HEK293T (cell line): Measurements from ENCODE around the gene KLF7.

ENCODE experiments used
- CTCF ChIA-PET: fragments of 350-600 bp; formaldehyde crosslinking; extraction: SDS; loops from one replicate; lab custom pipeline; 2021; ENCODE audit warnings: antibody characterized with exemption, inconsistent platforms; lab: Yijun Ruan, JAX
- POLR2A ChIA-PET: fragments of 350-600 bp; formaldehyde crosslinking; extraction: SDS; loops from one replicate; lab custom pipeline; 2020; ENCODE audit warnings: antibody characterized with exemption, inconsistent platforms; lab: Yijun Ruan, JAX
- DNase-seq: peaks from one replicate; pipeline ENCODE4 v3.0.0; 2012; ENCODE audit warnings: mixed read lengths; ENCODE audit errors: extremely low spot score
- ARNT ChIP-seq: fragments of 450-650 bp; IDR thresholded peaks from 2 replicates; pipeline ENCODE4 v1.6.1; 2017; ENCODE audit warnings: mild to moderate bottlenecking
- BHLHE40 ChIP-seq: fragments of 450-650 bp; IDR thresholded peaks from 2 replicates; pipeline ENCODE4 v1.6.1; 2016; ENCODE audit warnings: mild to moderate bottlenecking, moderate library complexity, borderline replicate concordance
- CTBP1 ChIP-seq: fragments of 450-650 bp; IDR thresholded peaks from 2 replicates; pipeline ENCODE4 v1.6.1; 2016; ENCODE audit warnings: borderline replicate concordance
- ELF4 ChIP-seq: fragments of 450-650 bp; IDR thresholded peaks from 2 replicates; pipeline ENCODE4 v1.6.1; 2017; ENCODE audit warnings: antibody characterized with exemption
- FOXA1 ChIP-seq: fragments of 450-650 bp; IDR thresholded peaks from 2 replicates; pipeline ENCODE4 v1.6.1; 2016; ENCODE audit warnings: mild to moderate bottlenecking
- FOXK2 ChIP-seq: fragments of 450-650 bp; IDR thresholded peaks from 2 replicates; pipeline ENCODE4 v1.6.1; 2016; ENCODE audit warnings: mild to moderate bottlenecking
- FOXM1 ChIP-seq: fragments of 450-650 bp; IDR thresholded peaks from 2 replicates; pipeline ENCODE4 v1.6.1; 2017; ENCODE audit warnings: mild to moderate bottlenecking, borderline replicate concordance
- HDGF ChIP-seq: fragments of 450-650 bp; IDR thresholded peaks from 2 replicates; pipeline ENCODE4 v1.6.1; 2017; ENCODE audit warnings: antibody characterized with exemption, borderline replicate concordance
- L3MBTL2 ChIP-seq: fragments of 450-650 bp; conservative IDR thresholded peaks from 2 replicates; pipeline ENCODE4 v1.6.1; 2016; ENCODE audit warnings: mild to moderate bottlenecking
- LEF1 ChIP-seq: fragments of 450-650 bp; IDR thresholded peaks from 2 replicates; pipeline ENCODE4 v1.6.1; 2017; ENCODE audit warnings: mild to moderate bottlenecking, borderline replicate concordance
- NFRKB ChIP-seq: fragments of 450-650 bp; IDR thresholded peaks from 2 replicates; pipeline ENCODE4 v1.6.1; 2016; ENCODE audit warnings: mild to moderate bottlenecking, moderate library complexity
- PKNOX1 ChIP-seq: fragments of 450-650 bp; IDR thresholded peaks from 2 replicates; pipeline ENCODE4 v1.6.1; 2016
- SP1 ChIP-seq: fragments of 450-650 bp; IDR thresholded peaks from 2 replicates; pipeline ENCODE4 v1.6.1; 2017
- SUZ12 ChIP-seq: fragments of 450-650 bp; IDR thresholded peaks from 2 replicates; pipeline ENCODE4 v1.6.1; 2016; ENCODE audit warnings: mild to moderate bottlenecking
- TARDBP ChIP-seq: fragments of 450-650 bp; IDR thresholded peaks from 2 replicates; pipeline ENCODE4 v1.6.1; 2016
- ZNF384 ChIP-seq: fragments of 450-650 bp; IDR thresholded peaks from 2 replicates; pipeline ENCODE4 v1.6.1; 2016

The KLF7 gene

GRCh38 chr2:207042841-207043240 lies 122.9 kb downstream of the KLF7 start:
- ChIA-PET POLR2A (no interaction called here), CTCF (no interaction called here)
- TF ChIP-seq TARDBP (no peak), FOXM1 (no peak), CTBP1 (no peak), L3MBTL2 (no peak), ELF4 (no peak), SUZ12 (no peak), BHLHE40 (no peak), HDGF (no peak), FOXA1 (no peak), PKNOX1 (no peak), SP1 (no peak), FOXK2 (no peak), ZNF384 (no peak), ARNT (no peak), NFRKB (no peak), LEF1 (no peak)
- DNase-seq: no peak

- TF ChIP-seq ZNF384: no peak
- no peak for TF ChIP-seq HDGF
- TF ChIP-seq FOXA1: no peak
- no peak for TF ChIP-seq NFRKB
- TF ChIP-seq FOXM1: no peak
- no peak for TF ChIP-seq SP1
- no peak for TF ChIP-seq SUZ12
- TF ChIP-seq L3MBTL2: no peak
- no peak for TF ChIP-seq PKNOX1
- no peak for TF ChIP-seq BHLHE40
- no peak for TF ChIP-seq TARDBP
- TF ChIP-seq FOXK2: no peak
- TF ChIP-seq ELF4: no peak
- no peak for TF ChIP-seq CTBP1
- TF ChIP-seq LEF1: no peak
- TF ChIP-seq ARNT: no peak
- CTCF ChIA-PET: no interaction called here
Measured at GRCh38 chr2:207041786-207042554, 123.8 kb downstream of the KLF7 start.

GRCh38 chr2:207041279-207041678 lies 124.5 kb downstream of the KLF7 start:
- no peak for TF ChIP-seq NFRKB
- TF ChIP-seq FOXK2: no peak
- TF ChIP-seq PKNOX1: no peak
- TF ChIP-seq SP1: no peak
- no peak for TF ChIP-seq BHLHE40
- no peak for TF ChIP-seq L3MBTL2
- no peak for TF ChIP-seq TARDBP
- TF ChIP-seq ELF4: no peak
- no peak for TF ChIP-seq LEF1
- TF ChIP-seq HDGF: no peak
- TF ChIP-seq FOXM1: no peak
- no peak for TF ChIP-seq FOXA1
- CTCF ChIA-PET: no interaction called here
- no peak for DNase-seq
- POLR2A ChIA-PET: no interaction called here

More at GRCh38 chr2:207041786-207042554, 123.8 kb downstream of the KLF7 start:
- POLR2A ChIA-PET: no interaction called here
- DNase-seq: no peak

GRCh38 chr2:207040696-207041095 lies 125.1 kb downstream of the KLF7 start:
- no peak for DNase-seq
- POLR2A ChIA-PET: no interaction called here
- TF ChIP-seq ZNF384 (no peak), FOXM1 (no peak), CTBP1 (no peak), TARDBP (no peak), SP1 (no peak), ARNT (no peak)
- CTCF ChIA-PET: no interaction called here

GRCh38 chr2:207039225-207039624 lies 126.5 kb downstream of the KLF7 start:
- TF ChIP-seq SUZ12 (no peak), SP1 (no peak), BHLHE40 (no peak), FOXA1 (no peak), ELF4 (no peak), FOXM1 (no peak), HDGF (no peak), FOXK2 (no peak), TARDBP (no peak), ZNF384 (no peak), LEF1 (no peak), PKNOX1 (no peak), L3MBTL2 (no peak)
- POLR2A ChIA-PET: no interaction called here
- no peak for DNase-seq
- CTCF ChIA-PET: no interaction called here
